Nephron progenitor cell (in vitro differentiated cells): ENCODE results near the gene MAN2A1.

Experiments
- DNase-seq: peaks from one replicate; pipeline ENCODE4 v3.0.0; 2021
- H3K27ac Mint-ChIP-seq: 2 replicates; pipeline ENCODE4 v1.8.0; 2021; ENCODE audit warnings: mild to moderate bottlenecking, moderate library complexity, mixed read lengths
- H3K27me3 Mint-ChIP-seq: 2 replicates; pipeline ENCODE4 v1.8.0; 2021; ENCODE audit warnings: mild to moderate bottlenecking, low read depth, mixed read lengths; ENCODE audit not compliant: poor library complexity
- H3K36me3 Mint-ChIP-seq: 2 replicates; pipeline ENCODE4 v1.8.0; 2021; ENCODE audit warnings: low read depth, mixed read lengths
- H3K4me1 Mint-ChIP-seq: 2 replicates; pipeline ENCODE4 v1.8.0; 2021; ENCODE audit warnings: mixed read lengths
- H3K4me3 Mint-ChIP-seq: 2 replicates; pipeline ENCODE4 v1.8.0; 2021; ENCODE audit warnings: mild to moderate bottlenecking, moderate library complexity, mixed read lengths
- H3K9me3 Mint-ChIP-seq: 2 replicates; pipeline ENCODE4 v1.8.0; 2021; ENCODE audit warnings: mild to moderate bottlenecking, moderate library complexity, mixed read lengths
- TF ChIP-seq, protein P1 (sequence below): fragments of 200-600 bp; sonication (generic); IDR thresholded peaks from 2 replicates; pipeline ENCODE4 v1.5.0; 2021; ENCODE audit warnings: antibody characterized with exemption

Gene MAN2A1

DNA sequence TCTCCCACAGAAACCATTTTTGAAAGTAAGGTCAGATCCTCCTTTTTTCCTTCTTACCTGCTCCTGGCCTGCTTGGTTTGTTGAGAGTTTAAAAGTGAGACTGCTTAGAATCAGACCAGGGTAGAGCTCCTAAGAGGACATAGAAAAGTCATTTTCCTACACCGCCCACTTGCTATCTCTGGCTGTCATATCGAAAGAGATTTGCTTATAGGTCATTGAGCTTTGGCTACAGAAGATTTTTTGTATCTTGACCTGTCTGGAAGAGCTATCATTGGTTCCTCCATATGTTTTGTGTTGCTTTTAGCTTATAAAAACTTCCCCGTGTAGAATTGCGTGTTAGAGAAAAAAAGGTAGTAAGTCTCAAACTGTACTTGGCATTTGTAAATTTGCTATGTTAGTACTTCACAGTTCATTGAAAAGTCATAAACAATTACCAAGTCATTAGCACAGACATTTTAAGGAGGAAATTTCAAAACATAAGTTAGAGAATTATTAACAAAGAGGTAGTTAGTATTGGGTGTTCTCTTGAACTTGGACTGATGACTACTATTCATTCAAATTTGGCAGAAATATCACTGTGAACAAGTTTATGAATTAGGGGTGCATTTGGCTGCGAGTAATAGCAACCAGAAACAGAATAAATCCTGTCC, 96.6 kb downstream of the MAN2A1 start:
- no peak overlapping the region for H3K4me3 Mint-ChIP-seq
- H3K27ac Mint-ChIP-seq: no peak overlapping the region
- H3K4me1 Mint-ChIP-seq: no peaks in the 10 kb centered on the region
- H3K9me3 Mint-ChIP-seq: peaks cover 9% of the 10 kb centered on the region
- no peaks in the 10 kb centered on the region for H3K27me3 Mint-ChIP-seq
- DNase-seq: no peak
- peaks cover 67% of the 10 kb centered on the region for H3K36me3 Mint-ChIP-seq
- TF ChIP-seq, protein P1, sequence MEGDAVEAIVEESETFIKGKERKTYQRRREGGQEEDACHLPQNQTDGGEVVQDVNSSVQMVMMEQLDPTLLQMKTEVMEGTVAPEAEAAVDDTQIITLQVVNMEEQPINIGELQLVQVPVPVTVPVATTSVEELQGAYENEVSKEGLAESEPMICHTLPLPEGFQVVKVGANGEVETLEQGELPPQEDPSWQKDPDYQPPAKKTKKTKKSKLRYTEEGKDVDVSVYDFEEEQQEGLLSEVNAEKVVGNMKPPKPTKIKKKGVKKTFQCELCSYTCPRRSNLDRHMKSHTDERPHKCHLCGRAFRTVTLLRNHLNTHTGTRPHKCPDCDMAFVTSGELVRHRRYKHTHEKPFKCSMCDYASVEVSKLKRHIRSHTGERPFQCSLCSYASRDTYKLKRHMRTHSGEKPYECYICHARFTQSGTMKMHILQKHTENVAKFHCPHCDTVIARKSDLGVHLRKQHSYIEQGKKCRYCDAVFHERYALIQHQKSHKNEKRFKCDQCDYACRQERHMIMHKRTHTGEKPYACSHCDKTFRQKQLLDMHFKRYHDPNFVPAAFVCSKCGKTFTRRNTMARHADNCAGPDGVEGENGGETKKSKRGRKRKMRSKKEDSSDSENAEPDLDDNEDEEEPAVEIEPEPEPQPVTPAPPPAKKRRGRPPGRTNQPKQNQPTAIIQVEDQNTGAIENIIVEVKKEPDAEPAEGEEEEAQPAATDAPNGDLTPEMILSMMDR: no peak

DNA sequence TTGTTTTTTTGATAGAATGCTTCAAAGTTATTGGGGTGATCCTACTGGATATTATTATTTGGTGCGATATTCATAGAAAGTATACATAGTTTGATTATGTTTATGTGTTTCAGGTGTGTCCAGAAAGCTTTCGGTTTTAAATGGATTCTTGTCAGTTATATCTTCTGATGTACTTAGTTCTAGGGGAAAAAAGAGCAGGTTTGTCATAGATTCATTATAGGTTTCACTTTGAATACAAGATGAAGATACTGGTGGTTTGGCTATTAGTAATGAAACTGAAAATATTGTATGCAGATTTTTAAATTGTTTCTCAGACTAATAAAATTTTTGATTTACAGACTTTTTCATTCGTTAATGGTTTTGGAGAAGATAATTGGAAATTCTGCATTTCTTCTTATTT, 98.9 kb downstream of the MAN2A1 start:
- Mint-ChIP-seq H3K4me3 (no peak overlapping the region), H3K27ac (no peak overlapping the region), H3K27me3 (no peaks in the 10 kb centered on the region)

DNA sequence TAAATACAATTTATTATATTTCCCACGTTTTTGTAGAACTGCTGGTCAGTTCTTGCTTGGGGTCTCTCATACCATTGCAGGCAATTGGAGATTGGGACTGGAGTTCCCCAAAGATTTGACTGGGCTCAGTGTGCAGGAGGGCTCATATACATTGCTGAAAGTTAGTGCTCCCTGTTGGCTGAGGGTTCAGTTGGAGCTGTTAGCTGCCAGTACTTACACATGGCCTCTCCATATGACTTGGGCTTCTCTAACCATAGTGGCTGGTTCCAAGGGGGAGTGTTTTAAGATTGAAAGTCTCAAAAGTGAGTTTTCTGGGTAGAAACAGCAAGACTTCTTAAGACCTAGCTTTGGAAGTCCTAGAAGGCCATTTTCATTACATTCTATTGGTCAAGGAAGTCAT, 102.9 kb downstream of the MAN2A1 start:
- no peak overlapping the region for H3K4me3 Mint-ChIP-seq
- H3K9me3 Mint-ChIP-seq: peaks cover 28% of the 10 kb centered on the region
- no peaks in the 10 kb centered on the region for H3K27me3 Mint-ChIP-seq
- no peak overlapping the region for H3K27ac Mint-ChIP-seq
- TF ChIP-seq, protein P1: no peak
- H3K4me1 Mint-ChIP-seq: no peaks in the 10 kb centered on the region
- DNase-seq: no peak
- peaks cover 85% of the 10 kb centered on the region for H3K36me3 Mint-ChIP-seq

More for the DNA sequence above, 98.9 kb downstream of the MAN2A1 start:
- Mint-ChIP-seq H3K9me3 (peaks cover 28% of the 10 kb centered on the region), H3K4me1 (no peaks in the 10 kb centered on the region), H3K36me3 (peaks cover 79% of the 10 kb centered on the region)
- TF ChIP-seq, protein P1: no peak
- no peak for DNase-seq

DNA sequence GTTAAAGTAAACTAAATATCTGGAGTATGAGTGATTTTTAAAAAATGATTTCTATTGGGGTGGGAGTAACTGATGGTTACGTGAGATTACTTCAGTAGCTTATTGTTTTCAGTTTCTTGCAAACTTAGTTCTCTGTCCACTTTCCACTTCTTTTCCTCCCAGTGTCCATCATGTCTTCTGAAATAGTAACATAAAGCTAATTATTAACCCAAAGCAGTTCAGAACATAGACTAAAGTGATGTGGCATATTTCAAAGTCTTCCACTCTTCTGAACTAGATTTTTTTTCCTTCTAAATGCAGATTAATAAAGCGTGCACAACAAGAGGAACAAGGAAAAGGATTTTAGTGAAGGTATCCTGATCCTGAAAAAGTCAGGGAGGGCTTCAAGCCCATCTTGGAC, 114.1 kb downstream of the MAN2A1 start:
- DNase-seq: no peak
- Mint-ChIP-seq H3K9me3 (no peaks in the 10 kb centered on the region), H3K4me1 (peaks cover 14% of the 10 kb centered on the region), H3K27ac (peak overlapping the region; percentile 43), H3K36me3 (peaks cover 26% of the 10 kb centered on the region), H3K4me3 (no peak overlapping the region), H3K27me3 (no peaks in the 10 kb centered on the region)
- TF ChIP-seq, protein P1: no peak

DNA sequence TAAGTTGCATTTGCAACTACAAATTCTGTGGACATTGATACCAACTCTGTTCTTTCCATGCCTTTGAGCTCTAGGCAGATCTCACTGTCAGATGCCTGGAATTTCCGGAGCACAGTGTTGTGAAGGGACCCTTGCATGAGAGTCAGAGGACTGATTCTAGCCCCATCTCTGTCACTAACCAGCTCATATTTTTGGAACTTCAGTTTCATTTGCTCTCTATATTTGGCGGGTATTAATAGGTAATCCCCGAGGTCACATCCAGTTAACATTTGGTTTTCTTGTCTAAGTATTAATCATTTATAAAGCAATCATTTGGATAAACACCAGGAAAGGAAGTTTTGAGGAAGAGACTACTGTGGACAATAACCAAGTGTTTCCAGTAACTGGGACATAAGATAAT, 115.7 kb downstream of the MAN2A1 start:
- Mint-ChIP-seq H3K4me3 (no peak overlapping the region), H3K27me3 (no peaks in the 10 kb centered on the region), H3K27ac (no peak overlapping the region), H3K9me3 (no peaks in the 10 kb centered on the region), H3K36me3 (peaks cover 36% of the 10 kb centered on the region), H3K4me1 (peaks cover 14% of the 10 kb centered on the region)
- TF ChIP-seq, protein P1: no peak
- DNase-seq: no peak

DNA sequence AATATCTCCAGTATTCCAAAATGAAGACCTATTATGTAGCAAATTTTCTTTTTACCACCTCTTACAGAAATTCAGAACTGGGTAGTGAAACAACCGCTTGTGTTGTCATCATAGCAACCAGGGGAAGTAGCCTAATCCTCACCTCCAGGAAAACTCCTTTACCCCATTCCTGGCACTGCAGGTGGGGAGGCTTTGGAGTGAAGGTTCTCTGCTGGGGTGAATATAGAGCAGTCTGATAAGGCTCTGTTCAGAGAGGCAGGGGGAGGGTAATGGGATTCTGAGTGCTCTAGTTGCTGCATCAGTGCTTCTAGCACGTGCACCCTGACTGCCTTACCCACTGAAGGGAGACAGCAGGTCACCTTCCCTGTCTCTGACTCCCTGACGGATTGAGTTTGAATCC, 116.2 kb downstream of the MAN2A1 start:
- H3K4me1 Mint-ChIP-seq: peaks cover 14% of the 10 kb centered on the region
- H3K36me3 Mint-ChIP-seq: peaks cover 38% of the 10 kb centered on the region
- TF ChIP-seq, protein P1: no peak
- no peaks in the 10 kb centered on the region for H3K27me3 Mint-ChIP-seq
- no peaks in the 10 kb centered on the region for H3K9me3 Mint-ChIP-seq
- no peak overlapping the region for H3K4me3 Mint-ChIP-seq
- peak; percentile 14 for DNase-seq
- H3K27ac Mint-ChIP-seq: no peak overlapping the region
